ENCODE measurements around the gene SLC35D2. TPM values are rescaled to one million over a fixed set of nuclear protein-coding genes. Genes with fewer than 3 reads are reported as not detected.
A peak's percentile ranks its signal among the peaks of the same experiment; 100 is the strongest.

SLC35D2 gene
- total RNA-seq, 1 experiment from 2014 or later, result 32.5 TPM

GRCh38 chr9:96342571-96343245 is 40.8 kb downstream of the SLC35D2 start:
- Histone ChIP-seq H2AFZ (ENCODE audit: low read depth, low read length, poor library complexity, severe bottlenecking) (no peak overlapping the region), H4K20me1 (ENCODE audit: insufficient read depth) (no peaks in the 10 kb centered on the region), H3K36me3 (ENCODE audit: control insufficient read depth in 1 of 2, insufficient read depth in 2 of 2, low read length in 2 of 2) (no peaks in the 10 kb centered on the region), H3K79me2 (ENCODE audit: insufficient read depth, low read length) (no peaks in the 10 kb centered on the region), H3K4me2 (ENCODE audit: low read length) (peak overlapping the region; percentile 42), H3K4me1 (ENCODE audit: control insufficient read depth in 1 of 2, insufficient read depth in 2 of 2, low read length in 2 of 2) (peaks cover 65 to 75% of the 10 kb centered on the region in 2 experiments), H3K27ac (ENCODE audit: low read depth, low read length) (peak overlapping the region; percentile 91), H3K4me3 (replicated peaks in 1 of 2; ENCODE audit: low read depth in 1 of 2, low read length in 2 of 2) (no peak overlapping the region), H3K9ac (ENCODE audit: low read length) (peak overlapping the region; percentile 38; the same call in 1 of the 2 replicates), H3K27me3 (ENCODE audit: insufficient read depth, low read length) (no peaks in the 10 kb centered on the region), H3K9me2 (ENCODE audit: insufficient read depth) (no peaks in the 10 kb centered on the region), H3K9me3 (ENCODE audit: control insufficient read depth in 1 of 2, insufficient read depth in 1 of 2, low read depth in 1 of 2, low read length in 2 of 2) (no peaks in the 10 kb centered on the region)
- ATAC-seq, result no peak
- BruUV-seq (replicated peaks), result no TSS peak
- DNase-seq (ENCODE audit: low read depth, low spot score), result no peak
- intact Hi-C loops (cut with micrococcal nuclease), result loop anchor here (5.0 kb wide), 2 partner anchors 40 to 75 kb away; partner anchors contain the start of genes SLC35D2 and ZNF367
- TF ChIP-seq RAD21 (IDR thresholded peaks at IDR 0.05; ENCODE audit: low read depth) (no peak), ELF1 (IDR thresholded peaks at IDR 0.05; ENCODE audit: borderline replicate concordance, low read depth) (no peak), ZBTB33 (IDR thresholded peaks at IDR 0.05; ENCODE audit: extremely low read depth, insufficient replicate concordance, low read length) (no peak), YY1 (IDR thresholded peaks at IDR 0.05; ENCODE audit: extremely low read depth, insufficient replicate concordance, low read depth, low read length) (no peak), ZFX (IDR thresholded peaks at IDR 0.05) (no peak), JUND (IDR thresholded peaks at IDR 0.05) (no peak), EZH2phosphoT487 (IDR thresholded peaks at IDR 0.05; ENCODE audit: borderline replicate concordance) (no peak), CEBPB (IDR thresholded peaks at IDR 0.05; ENCODE audit: low read depth) (no peak; the same call in 1 of the 2 replicates), SRF (IDR thresholded peaks at IDR 0.05; ENCODE audit: low read depth) (no peak), REST (IDR thresholded peaks at IDR 0.05; ENCODE audit: low read depth) (no peak), SIN3A (IDR thresholded peaks at IDR 0.05; ENCODE audit: low read depth) (no peak), EZH2 (IDR thresholded peaks at IDR 0.05) (no peak), TCF7L2 (IDR thresholded peaks at IDR 0.05; ENCODE audit: borderline replicate concordance, extremely low read depth, insufficient read depth, insufficient read length) (no peak)
- RAD21 ChIA-PET (ENCODE audit: low non-redundant PET in 1 of 2, low total read pairs in 2 of 2, uncharacterized antibody in 2 of 2, unreplicated experiment in 2 of 2), result no interaction called here
- CTCF ChIA-PET, result interaction anchor here (0.9 kb wide), 1 partner anchor 15 kb away, joined by 4 read pairs; no protein-coding TSS in a partner anchor
- POLR2A ChIA-PET, result no interaction called here
